K562 (cell line): ENCODE data around the gene ALDH5A1. TPM values are rescaled to one million over a fixed set of nuclear protein-coding genes. Genes with fewer than 3 reads are reported as not detected.

Experiments
- C11orf30 ChIP-seq: fragments of 450-650 bp; IDR thresholded peaks from 2 replicates; pipeline ENCODE4 v1.6.1; 2016; ENCODE audit warnings: low read depth, mild to moderate bottlenecking
- CEBPZ ChIP-seq: fragments of 150-350 bp; IDR thresholded peaks from 2 replicates; pipeline ENCODE4 v1.6.1; 2014; ENCODE audit warnings: low read depth, mild to moderate bottlenecking, low read length, borderline replicate concordance
- DDX20 ChIP-seq: fragments of 450-650 bp; IDR thresholded peaks from 2 replicates; pipeline ENCODE4 v1.6.1; 2016; ENCODE audit warnings: missing genetic modification characterization, low read depth, mild to moderate bottlenecking, missing compliant biosample characterization, moderate library complexity
- KDM2B ChIP-seq: fragments of 250-450 bp; sonication (Bioruptor Pico); IDR thresholded peaks from 2 replicates; pipeline ENCODE4 v1.8.0; 2021; ENCODE audit warnings: mild to moderate bottlenecking, moderate library complexity
- KLF13 ChIP-seq: fragments of 450-650 bp; IDR thresholded peaks from 2 replicates; pipeline ENCODE4 v1.6.1; 2016; ENCODE audit warnings: missing genetic modification characterization, low read depth, mild to moderate bottlenecking, missing compliant biosample characterization, moderate library complexity, borderline replicate concordance
- MAX ChIP-seq: sonication (generic); formaldehyde crosslinking; IDR thresholded peaks from 2 replicates; pipeline ENCODE4 v1.9.0; 2022; ENCODE audit warnings: mild to moderate bottlenecking, missing genetic modification reagents
- MTA3 ChIP-seq: fragments of 450-650 bp; formaldehyde crosslinking; IDR thresholded peaks from 2 replicates; pipeline ENCODE4 v1.6.1; 2017; ENCODE audit warnings: mild to moderate bottlenecking, borderline replicate concordance
- NR1H2 ChIP-seq: sonication (generic); formaldehyde crosslinking; IDR thresholded peaks from 2 replicates; pipeline ENCODE4 v1.4.0; 2020; ENCODE audit warnings: mild to moderate bottlenecking, missing genetic modification reagents
- POLR2AphosphoS2 ChIP-seq: IDR thresholded peaks from 2 replicates; pipeline ENCODE4 v1.6.1; 2012; ENCODE audit warnings: low read length, improper control_type of control experiment
- POLR2B ChIP-seq: fragments of 450-650 bp; IDR thresholded peaks from 2 replicates; pipeline ENCODE4 v1.6.1; 2018; ENCODE audit warnings: low read depth; ENCODE audit not compliant: partially characterized antibody
- POLR3G ChIP-seq: IDR thresholded peaks from 2 replicates; pipeline ENCODE4 v1.6.1; 2011; ENCODE audit not compliant: insufficient read length, insufficient replicate concordance; ENCODE audit errors: extremely low read depth
- SIX5 ChIP-seq, 2 experiments: IDR thresholded peaks; 2 replicates each; pipeline ENCODE4 v1.6.1; 2011; ENCODE audit warnings: low read length in 2 of 2, borderline replicate concordance in 1 of 2, low read depth in 1 of 2, mild to moderate bottlenecking in 1 of 2, moderate library complexity in 1 of 2; ENCODE audit not compliant: insufficient read depth in 1 of 2
- TRIM28 ChIP-seq: fragments of 450-650 bp; IDR thresholded peaks from 2 replicates; pipeline ENCODE4 v1.6.1; 2017
- ZC3H11A ChIP-seq: IDR thresholded peaks from 2 replicates; pipeline ENCODE4 v1.6.1; 2012; ENCODE audit warnings: low read depth, low read length, improper control_type of control experiment
- ZFP30 ChIP-seq: fragments of 250-450 bp; sonication (Bioruptor Pico); IDR thresholded peaks from 2 replicates; pipeline ENCODE4 v1.8.0; 2022; ENCODE audit warnings: moderate library complexity, mild to moderate bottlenecking, inconsistent platforms, borderline replicate concordance
- ZNF121 ChIP-seq: sonication (generic); formaldehyde crosslinking; conservative IDR thresholded peaks from 2 replicates; pipeline ENCODE4 v1.8.0; 2022; ENCODE audit warnings: missing genetic modification reagents
- ZNF398 ChIP-seq: fragments of 250-450 bp; sonication (Bioruptor Pico); IDR thresholded peaks from 2 replicates; pipeline ENCODE4 v1.8.0; 2021; ENCODE audit warnings: moderate library complexity, mild to moderate bottlenecking, inconsistent platforms
- polyA plus RNA-seq, 8 experiments: library from polyadenylated mRNA; depleted of rRNA in 4 of 8; stranded (reverse) in 5 of 8; unstranded in 3 of 8; fragments of >200 nt; fragmentation: Nextera tagmentation in 2 of 8; fragmentation: Illumina TruSeq in 1 of 8; extraction: Ambion mirVana in 2 of 8; extraction: Trizol in 1 of 8; gene quantifications; 2 replicates each; pipeline versions ENCODE4 v1.2.1 to v1.2.3, GENCODE V29; 2011 to 2014; ENCODE audit warnings: inconsistent platforms in 1 of 8, missing spikeins in 1 of 8
- total RNA-seq, 7 experiments: library from RNA; depleted of rRNA in 6 of 7; stranded (reverse); fragments of >200 nt in 6 of 7; fragmentation: Illumina TruSeq in 2 of 7; extraction: Trizol in 2 of 7; gene quantifications; 2 replicates each; pipeline versions ENCODE4 v1.2.1 to v1.2.3, GENCODE V29; 2011 to 2021; ENCODE audit warnings: low replicate concordance in 1 of 7
- TF ChIP-seq, protein P1 (sequence below): fragments of 250-450 bp; sonication (Bioruptor Pico); IDR thresholded peaks from 2 replicates; pipeline ENCODE4 v1.5.0; 2022; ENCODE audit warnings: mild to moderate bottlenecking

The ALDH5A1 gene
- total and polyA plus RNA-seq, 9 of the 15 experiments (the other 6 are each of a cell fraction or from before 2014, with no cell fraction given) = 2.2 to 19.7 (median 9.5) TPM

- TF ChIP-seq ZNF398 (CRISPR knock-in tag) (no peak), POLR3G (no peak), KLF13 (tag) (no peak), MAX (CRISPR knock-in tag) (peak; percentile 76), TRIM28 (no peak), CEBPZ (no peak), DDX20 (tag) (no peak), NR1H2 (no peak), SIX5 (IDR thresholded peaks at IDR 0.05; ENCODE audit: borderline replicate concordance in 1 of 2, insufficient read depth in 1 of 2, low read depth in 1 of 2, low read length in 2 of 2) (no peak), POLR2AphosphoS2 (no peak), ZC3H11A (no peak), KDM2B (CRISPR knock-in tag) (no peak), ZFP30 (no peak), ZNF121 (CRISPR knock-in tag) (no peak), MTA3 (no peak), C11orf30 (peak; percentile 84), POLR2B (no peak)
- TF ChIP-seq, protein P1, sequence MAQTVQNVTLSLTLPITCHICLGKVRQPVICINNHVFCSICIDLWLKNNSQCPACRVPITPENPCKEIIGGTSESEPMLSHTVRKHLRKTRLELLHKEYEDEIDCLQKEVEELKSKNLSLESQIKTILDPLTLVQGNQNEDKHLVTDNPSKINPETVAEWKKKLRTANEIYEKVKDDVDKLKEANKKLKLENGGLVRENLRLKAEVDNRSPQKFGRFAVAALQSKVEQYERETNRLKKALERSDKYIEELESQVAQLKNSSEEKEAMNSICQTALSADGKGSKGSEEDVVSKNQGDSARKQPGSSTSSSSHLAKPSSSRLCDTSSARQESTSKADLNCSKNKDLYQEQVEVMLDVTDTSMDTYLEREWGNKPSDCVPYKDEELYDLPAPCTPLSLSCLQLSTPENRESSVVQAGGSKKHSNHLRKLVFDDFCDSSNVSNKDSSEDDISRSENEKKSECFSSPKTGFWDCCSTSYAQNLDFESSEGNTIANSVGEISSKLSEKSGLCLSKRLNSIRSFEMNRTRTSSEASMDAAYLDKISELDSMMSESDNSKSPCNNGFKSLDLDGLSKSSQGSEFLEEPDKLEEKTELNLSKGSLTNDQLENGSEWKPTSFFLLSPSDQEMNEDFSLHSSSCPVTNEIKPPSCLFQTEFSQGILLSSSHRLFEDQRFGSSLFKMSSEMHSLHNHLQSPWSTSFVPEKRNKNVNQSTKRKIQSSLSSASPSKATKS (CRISPR knock-in tag) = no peak
Measured at GRCh38 chr6:24522228-24523176, 27.7 kb downstream of the ALDH5A1 start (continued).
